ENCODE results near the gene GLP1R.

DNA sequence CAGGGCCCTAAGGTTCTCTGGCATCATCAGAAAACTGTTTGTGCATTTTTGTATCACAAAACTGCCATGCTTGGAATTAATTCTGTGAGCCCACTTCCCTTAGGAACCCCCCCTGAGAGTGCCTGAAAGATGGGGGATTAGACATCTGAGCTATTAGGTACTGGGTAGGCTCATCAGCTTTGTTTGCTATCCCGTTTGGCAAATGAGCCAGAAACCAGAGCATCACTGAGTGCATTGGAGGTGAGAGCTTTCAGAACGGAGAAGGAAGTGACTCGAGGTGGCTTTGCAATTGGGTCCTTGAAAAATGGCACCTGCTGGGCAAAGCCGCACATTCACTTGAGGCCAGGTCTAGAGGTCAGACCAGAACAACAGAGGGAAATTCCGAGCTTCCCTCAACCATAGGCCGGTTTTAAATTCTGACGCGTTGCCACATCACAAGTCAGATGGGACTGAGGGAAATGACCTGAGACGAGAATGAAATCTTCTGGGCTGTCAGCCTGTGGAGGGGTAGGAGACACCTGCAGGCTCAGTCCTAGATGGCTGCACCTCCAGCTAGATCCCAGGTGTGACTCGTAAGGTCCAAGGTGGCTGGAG is 8.4 kb upstream of the GLP1R start:
- TF ChIP-seq, protein P1, sequence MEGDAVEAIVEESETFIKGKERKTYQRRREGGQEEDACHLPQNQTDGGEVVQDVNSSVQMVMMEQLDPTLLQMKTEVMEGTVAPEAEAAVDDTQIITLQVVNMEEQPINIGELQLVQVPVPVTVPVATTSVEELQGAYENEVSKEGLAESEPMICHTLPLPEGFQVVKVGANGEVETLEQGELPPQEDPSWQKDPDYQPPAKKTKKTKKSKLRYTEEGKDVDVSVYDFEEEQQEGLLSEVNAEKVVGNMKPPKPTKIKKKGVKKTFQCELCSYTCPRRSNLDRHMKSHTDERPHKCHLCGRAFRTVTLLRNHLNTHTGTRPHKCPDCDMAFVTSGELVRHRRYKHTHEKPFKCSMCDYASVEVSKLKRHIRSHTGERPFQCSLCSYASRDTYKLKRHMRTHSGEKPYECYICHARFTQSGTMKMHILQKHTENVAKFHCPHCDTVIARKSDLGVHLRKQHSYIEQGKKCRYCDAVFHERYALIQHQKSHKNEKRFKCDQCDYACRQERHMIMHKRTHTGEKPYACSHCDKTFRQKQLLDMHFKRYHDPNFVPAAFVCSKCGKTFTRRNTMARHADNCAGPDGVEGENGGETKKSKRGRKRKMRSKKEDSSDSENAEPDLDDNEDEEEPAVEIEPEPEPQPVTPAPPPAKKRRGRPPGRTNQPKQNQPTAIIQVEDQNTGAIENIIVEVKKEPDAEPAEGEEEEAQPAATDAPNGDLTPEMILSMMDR (IDR thresholded peaks at IDR 0.05; ENCODE audit: borderline replicate concordance, extremely low read depth, low read length, poor library complexity, severe bottlenecking): no peak
- no peak for TF ChIP-seq EZH2 (IDR thresholded peaks at IDR 0.05; ENCODE audit: borderline replicate concordance, low read depth, low read length, severe bottlenecking)

Data from DND-41 (cell line).